Raji (cell line): ENCODE data around the gene MEGF8.

Experiments used
- POLR2A ChIP-seq: IDR thresholded peaks from 2 replicates; pipeline ENCODE4 v1.6.1; 2011; ENCODE audit warnings: low read depth, low read length, control low read depth; ENCODE audit not compliant: insufficient read depth

The MEGF8 gene

GRCh38 chr19:42392165-42392564 is 66.7 kb downstream of the MEGF8 start:
- TF ChIP-seq POLR2A: no peak

GRCh38 chr19:42394751-42395150 is 69.3 kb downstream of the MEGF8 start:
- TF ChIP-seq POLR2A: no peak

GRCh38 chr19:42396381-42397262 is 71.2 kb downstream of the MEGF8 start:
- peak; percentile 90 for TF ChIP-seq POLR2A

- TF ChIP-seq POLR2A: no peak
These were observed 72.1 kb downstream of the MEGF8 start for GRCh38 chr19:42397263-42398166.

GRCh38 chr19:42400404-42400803 is 75.0 kb downstream of the MEGF8 start:
- no peak for TF ChIP-seq POLR2A

GRCh38 chr19:42401365-42402303 is 76.2 kb downstream of the MEGF8 start:
- no peak for TF ChIP-seq POLR2A

- no peak for TF ChIP-seq POLR2A
These were observed 77.1 kb downstream of the MEGF8 start for GRCh38 chr19:42402376-42403116.

GRCh38 chr19:42403586-42403985 is 78.2 kb downstream of the MEGF8 start:
- TF ChIP-seq POLR2A: no peak

GRCh38 chr19:42406111-42406510 is 80.7 kb downstream of the MEGF8 start:
- TF ChIP-seq POLR2A: no peak

- no peak for TF ChIP-seq POLR2A
These were observed 81.8 kb downstream of the MEGF8 start for GRCh38 chr19:42407085-42407815.

- no peak for TF ChIP-seq POLR2A
These were observed 82.4 kb downstream of the MEGF8 start for GRCh38 chr19:42407816-42408175.

GRCh38 chr19:42409477-42409876 is 84.0 kb downstream of the MEGF8 start:
- TF ChIP-seq POLR2A: no peak

GRCh38 chr19:42410371-42410770 is 84.9 kb downstream of the MEGF8 start:
- no peak for TF ChIP-seq POLR2A
